Measurements from ENCODE around the gene MARS1.

MARS1 gene

DNA sequence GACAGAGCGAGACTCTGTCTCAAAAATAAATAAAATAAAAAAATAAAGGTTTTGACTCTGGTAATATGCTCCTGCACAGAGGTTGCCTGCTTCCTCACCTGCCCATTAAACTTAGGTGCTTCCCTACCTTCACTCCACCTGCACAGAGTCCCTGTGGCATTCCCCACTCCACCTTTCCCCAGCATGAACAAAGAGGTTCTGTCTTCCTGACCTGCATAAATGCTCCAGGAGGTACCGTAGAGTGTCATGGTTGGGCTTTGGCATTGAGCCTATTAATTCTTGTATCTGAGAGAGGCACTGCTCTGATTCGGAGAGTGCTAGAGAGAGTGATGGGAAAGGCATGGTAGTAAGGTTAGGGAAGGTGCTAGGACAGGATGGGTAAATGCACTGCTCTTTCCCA lies 14.5 kb upstream of the MARS1 start:
- DNase-seq (ENCODE audit: low read depth in 2 of 2), result no peak

DNA sequence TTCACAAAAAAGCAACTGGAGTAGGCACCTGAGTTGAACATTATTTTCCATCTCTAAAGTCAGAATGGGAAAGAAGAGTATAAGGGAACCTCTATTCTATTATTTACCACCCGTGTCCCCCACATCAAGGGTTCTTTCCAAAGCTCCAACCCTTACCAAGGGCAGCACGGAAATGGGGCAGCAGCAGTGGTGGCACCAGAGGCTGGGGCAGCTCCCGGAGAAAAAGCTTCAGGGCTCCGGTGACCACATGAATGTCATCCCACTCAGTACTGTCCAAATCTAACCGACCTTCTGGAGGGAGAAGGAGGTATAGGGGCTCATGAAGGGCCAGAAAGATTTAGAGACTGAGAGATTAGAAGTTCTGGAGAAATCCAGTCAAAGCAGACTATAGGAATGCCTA lies 14.0 kb upstream of the MARS1 start:
- no peak for DNase-seq (ENCODE audit: low read depth in 2 of 2)

GRCh38 chr12:57474430-57474829 lies 13.4 kb upstream of the MARS1 start:
- DNase-seq (ENCODE audit: low read depth in 2 of 2), result no peak

GRCh38 chr12:57474862-57475261 lies 13.0 kb upstream of the MARS1 start:
- no peak for DNase-seq (ENCODE audit: low read depth in 2 of 2)

- no peak for DNase-seq (ENCODE audit: low read depth in 2 of 2)
These were observed 12.4 kb upstream of the MARS1 start for GRCh38 chr12:57475271-57476161.

GRCh38 chr12:57476162-57476992 lies 11.5 kb upstream of the MARS1 start:
- DNase-seq (ENCODE audit: low read depth in 2 of 2), result peak; percentile 68 to 74

- DNase-seq (ENCODE audit: low read depth in 2 of 2), result no peak
These were observed 10.7 kb upstream of the MARS1 start for GRCh38 chr12:57476993-57477709.

DNA sequence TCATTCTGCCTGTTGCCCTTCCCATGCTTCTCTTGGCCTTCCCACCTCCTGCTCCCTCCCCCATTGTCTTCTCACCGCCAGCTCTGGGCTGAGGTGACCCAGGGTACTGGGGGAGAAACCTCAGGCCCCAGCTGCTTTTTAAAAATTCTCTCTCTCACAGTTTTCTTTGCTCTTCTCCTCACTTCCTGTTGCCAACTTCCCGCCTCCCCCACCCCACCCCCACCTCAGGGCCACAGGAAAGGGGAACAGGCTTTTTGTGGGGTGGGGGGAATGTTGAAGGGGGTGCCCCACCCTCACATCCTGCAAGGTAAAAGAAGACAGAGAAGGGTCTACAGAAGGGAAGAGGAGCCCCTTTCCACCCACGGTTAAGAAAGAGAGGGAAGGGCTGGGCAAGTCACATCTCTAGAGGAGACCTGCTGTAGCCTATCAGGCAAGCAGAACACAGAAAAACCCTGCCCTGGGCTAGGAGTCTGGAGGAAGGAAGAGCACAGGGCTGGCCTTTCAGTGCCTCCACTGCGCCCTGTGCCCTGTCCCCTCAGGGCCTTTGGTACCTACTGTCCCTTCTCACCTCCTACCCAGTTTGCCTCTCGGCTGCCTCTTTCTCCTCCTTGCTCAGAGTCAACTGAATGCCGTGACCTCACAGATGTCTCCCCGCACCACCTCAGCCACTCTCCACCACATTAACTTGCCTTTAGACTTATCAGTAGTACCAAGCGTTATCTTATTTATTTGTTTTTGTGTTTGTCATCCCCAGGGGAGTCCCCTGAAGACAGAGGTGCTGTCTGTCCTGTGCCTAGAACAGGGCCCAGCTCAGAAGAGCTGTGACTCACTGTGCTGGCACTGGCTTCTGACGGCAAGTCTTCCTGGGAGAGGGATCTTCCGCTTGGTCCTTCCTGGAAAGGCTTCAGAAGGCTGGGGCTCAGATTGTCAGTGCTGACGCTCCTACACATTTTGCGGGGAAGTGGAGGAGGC lies 9.9 kb upstream of the MARS1 start:
- DNase-seq (ENCODE audit: low read depth in 2 of 2), result no peak

- no peak for DNase-seq (ENCODE audit: low read depth in 2 of 2)
These were observed 8.9 kb upstream of the MARS1 start for GRCh38 chr12:57479043-57479375.

DNA sequence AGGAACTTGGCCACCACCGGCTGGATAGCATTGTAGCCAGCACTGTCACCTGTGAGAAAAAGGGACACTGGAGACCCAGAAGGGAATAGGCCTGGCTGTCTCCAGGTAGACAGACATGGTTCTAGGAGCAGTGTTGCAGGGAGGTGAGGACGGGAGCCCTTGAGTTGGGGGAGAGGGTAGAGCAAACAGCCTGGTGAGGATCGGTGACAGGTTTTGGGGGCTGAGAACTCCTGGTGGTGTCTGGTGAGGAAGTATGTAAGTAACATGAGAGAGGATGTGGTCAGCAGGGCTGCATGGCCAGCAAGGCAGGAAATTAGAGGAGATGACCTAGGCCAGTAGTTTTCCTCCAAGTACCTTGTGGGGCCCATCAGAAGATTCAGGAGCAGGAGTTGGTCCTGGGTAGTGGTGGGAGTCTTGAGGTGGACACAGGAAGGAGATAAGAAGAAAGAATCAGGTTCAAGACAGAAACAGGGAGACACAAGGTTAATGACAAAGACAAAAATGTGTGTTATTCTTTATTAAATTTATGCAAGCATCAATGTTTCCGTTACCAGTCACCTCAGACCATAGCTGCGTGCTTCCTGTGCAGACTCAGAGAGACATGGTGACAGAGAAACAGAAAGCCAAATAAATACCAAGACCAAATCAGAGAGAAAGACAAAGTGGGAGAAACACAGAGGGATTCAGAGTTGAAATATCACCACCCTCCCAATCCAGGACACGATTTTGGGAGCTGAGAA lies 8.3 kb upstream of the MARS1 start, which contains the start of gene ARHGAP9:
Gene ARHGAP9 (minus strand): TSS at position 491 of the 740 bp plus-strand sequence. CDS start 460 bp downstream, at position 31.
- DNase-seq (ENCODE audit: low read depth in 2 of 2), result no peak

GRCh38 chr12:57481671-57482070 lies 6.2 kb upstream of the MARS1 start:
- no peak for DNase-seq (ENCODE audit: low read depth in 2 of 2)

- DNase-seq (ENCODE audit: low read depth in 2 of 2), result no peak
These were observed 4.4 kb upstream of the MARS1 start for GRCh38 chr12:57483466-57483865.

- DNase-seq (ENCODE audit: low read depth in 2 of 2), result no peak
These were observed 2.2 kb upstream of the MARS1 start for GRCh38 chr12:57485695-57486094.

GRCh38 chr12:57487055-57487596 lies 742 bp upstream of the MARS1 start:
- DNase-seq (ENCODE audit: low read depth in 2 of 2), result no peak

GRCh38 chr12:57488402-57489156 lies 711 bp downstream of the MARS1 start:
- DNase-seq (ENCODE audit: low read depth in 2 of 2), result no peak

- no peak for DNase-seq (ENCODE audit: low read depth in 2 of 2)
These were observed 1.3 kb downstream of the MARS1 start for GRCh38 chr12:57489157-57489641.

GRCh38 chr12:57490126-57490525 lies 2.3 kb downstream of the MARS1 start:
- DNase-seq (ENCODE audit: low read depth in 2 of 2), result no peak

GRCh38 chr12:57491393-57492280 lies 3.8 kb downstream of the MARS1 start:
- DNase-seq (ENCODE audit: low read depth in 2 of 2), result no peak
